Skin epidermis (tissue), 12 donors: ENCODE data around the gene LSM11.

Source experiments
- H3K27ac ChIP-seq, 21 experiments: fragments of 200-600 bp; sonication (generic) in 11 of 21; one replicate each; pipeline ENCODE4 v1.5.0; 2020; ENCODE audit warnings: mild to moderate bottlenecking in 3 of 21, inconsistent platforms in 2 of 21, moderate library complexity in 2 of 21
- H3K4me3 ChIP-seq, 7 experiments: fragments of 200-600 bp; sonication (generic) in 2 of 7; one replicate each; pipeline ENCODE4 v1.5.0; 2020; ENCODE audit warnings: inconsistent platforms in 2 of 7, mild to moderate bottlenecking in 2 of 7, moderate library complexity in 1 of 7

Gene LSM11

GRCh38 chr5:157732130-157732514, 11.4 kb upstream of the LSM11 start:
- Histone ChIP-seq H3K27ac (peak overlapping the region in 3 of 21 experiments; percentile 83 to 92 (median 86)), H3K4me3 (peak overlapping the region in 4 of 7 experiments; percentile 48 to 75 (median 68))

GRCh38 chr5:157732596-157733262, 10.8 kb upstream of the LSM11 start:
- Histone ChIP-seq H3K27ac (no peak overlapping the region), H3K4me3 (no peak overlapping the region)

GRCh38 chr5:157734436-157734835, 9.1 kb upstream of the LSM11 start:
- H3K27ac ChIP-seq: no peak overlapping the region
- no peak overlapping the region for H3K4me3 ChIP-seq

- Histone ChIP-seq H3K27ac (no peak overlapping the region), H3K4me3 (no peak overlapping the region)
Measured at GRCh38 chr5:157735991-157736390, 7.5 kb upstream of the LSM11 start.

- Histone ChIP-seq H3K27ac (no peak overlapping the region), H3K4me3 (no peak overlapping the region)
Measured at GRCh38 chr5:157739388-157740228, 3.9 kb upstream of the LSM11 start.

GRCh38 chr5:157740229-157740610, 3.3 kb upstream of the LSM11 start:
- H3K4me3 ChIP-seq: no peak overlapping the region
- no peak overlapping the region for H3K27ac ChIP-seq

GRCh38 chr5:157741131-157741530, 2.4 kb upstream of the LSM11 start:
- Histone ChIP-seq H3K27ac (no peak overlapping the region), H3K4me3 (no peak overlapping the region)

GRCh38 chr5:157744051-157745011, 819 bp downstream of the LSM11 start:
- H3K27ac ChIP-seq: peak overlapping the region in 18 of 21 experiments; percentile 41 to 84 (median 74)
- H3K4me3 ChIP-seq: peak overlapping the region; percentile 62 to 80 (median 70)

- H3K4me3 ChIP-seq: peak overlapping the region in 1 of 7 experiments; percentile 69
- peak overlapping the region in 1 of 21 experiments; percentile 84 for H3K27ac ChIP-seq
Measured at GRCh38 chr5:157745041-157745456, 1.5 kb downstream of the LSM11 start.

GRCh38 chr5:157747173-157747740, 3.7 kb downstream of the LSM11 start:
- Histone ChIP-seq H3K27ac (no peak overlapping the region), H3K4me3 (no peak overlapping the region)

GRCh38 chr5:157747766-157748700, 4.5 kb downstream of the LSM11 start:
- no peak overlapping the region for H3K27ac ChIP-seq
- H3K4me3 ChIP-seq: no peak overlapping the region

GRCh38 chr5:157748760-157749461, 5.4 kb downstream of the LSM11 start:
- H3K4me3 ChIP-seq: no peak overlapping the region
- H3K27ac ChIP-seq: no peak overlapping the region

- Histone ChIP-seq H3K27ac (no peak overlapping the region), H3K4me3 (no peak overlapping the region)
Measured at GRCh38 chr5:157749462-157749799, 5.9 kb downstream of the LSM11 start.

GRCh38 chr5:157750320-157750719, 6.8 kb downstream of the LSM11 start:
- H3K4me3 ChIP-seq: no peak overlapping the region
- H3K27ac ChIP-seq: no peak overlapping the region

- Histone ChIP-seq H3K4me3 (no peak overlapping the region), H3K27ac (no peak overlapping the region)
Measured at GRCh38 chr5:157756122-157756521, 12.6 kb downstream of the LSM11 start.

- H3K27ac ChIP-seq: no peak overlapping the region
- no peak overlapping the region for H3K4me3 ChIP-seq
Measured at GRCh38 chr5:157758706-157759105, 15.2 kb downstream of the LSM11 start.

- H3K27ac ChIP-seq: no peak overlapping the region
- H3K4me3 ChIP-seq: no peak overlapping the region
Measured at GRCh38 chr5:157761690-157762621, 18.4 kb downstream of the LSM11 start.
